Heart left ventricle (tissue), 13 donors: ENCODE measurements around the gene RHBDF1.

ENCODE experiments used
- POLR2A ChIP-seq, 2 donors: fragments of 450-650 bp; IDR thresholded peaks; one replicate each; pipeline ENCODE4 v1.6.1; 2017; ENCODE audit warnings: antibody characterized with exemption in 2 of 2, mild to moderate bottlenecking in 2 of 2, moderate library complexity in 2 of 2
- TF ChIP-seq, protein P1 (sequence below), 12 donors: fragments of 200-600 bp; sonication (generic) in 4 of 12; IDR thresholded peaks; one replicate each; pipeline versions ENCODE4 v1.5.0 to v1.8.0; 2018 to 2022; ENCODE audit warnings: antibody characterized with exemption in 12 of 12, mild to moderate bottlenecking in 5 of 12
- donor health status: ischemic (EF 13 %, LVEDD 7.1; RV severe dilation, severe dysfunction).
- donor health status: DM: no; HTN: yes; CAD: no.
- donor health status: DM: no; HTN: no; CAD: no.
- donor health status: ischemic (EF 25% LVEDD 6.9; RV normal size, moderate dysfunction).
- donor health status: ischemic (EF 25% LVEDD 5.7; RV mildly dilated, moderate dysfunction).
- donor health status: ischemic (EF 35%, LVEDD 5.7; RV mildly dilated, moderate dysfunction).
- donor health status: nonischemic (EF 11% LVEDD 7.7; RV severe dilation, severe dysfunction).
- donor health status: DM: yes; HTN: yes; CAD: no.
- donor health status: PGD.
- donor health status: ischemic (EF 29% LVEDD 5.4; RV normal size, mild dysfunction).
- donor health status: nonischemic (EF 23%, LVEDD 6.1; RV moderate dilation, normal function).

DNA sequence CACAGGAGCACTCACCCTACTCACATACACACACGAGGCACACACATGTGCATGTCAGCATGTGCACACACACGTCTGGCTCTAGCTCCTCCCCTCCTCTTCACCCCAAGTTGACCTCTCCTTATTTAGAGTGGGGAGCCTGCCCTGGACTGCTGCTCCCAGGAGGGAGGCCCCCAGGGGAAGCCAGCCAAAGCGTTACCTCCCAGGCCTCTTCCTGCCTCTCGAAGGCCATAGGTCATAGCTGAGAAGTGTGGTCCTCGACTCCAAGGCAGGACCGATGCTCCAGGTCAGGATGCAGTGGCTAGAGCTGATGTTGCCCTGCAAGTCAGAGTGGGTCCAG is 37.8 kb downstream of the RHBDF1 start:
- TF ChIP-seq, protein P1, sequence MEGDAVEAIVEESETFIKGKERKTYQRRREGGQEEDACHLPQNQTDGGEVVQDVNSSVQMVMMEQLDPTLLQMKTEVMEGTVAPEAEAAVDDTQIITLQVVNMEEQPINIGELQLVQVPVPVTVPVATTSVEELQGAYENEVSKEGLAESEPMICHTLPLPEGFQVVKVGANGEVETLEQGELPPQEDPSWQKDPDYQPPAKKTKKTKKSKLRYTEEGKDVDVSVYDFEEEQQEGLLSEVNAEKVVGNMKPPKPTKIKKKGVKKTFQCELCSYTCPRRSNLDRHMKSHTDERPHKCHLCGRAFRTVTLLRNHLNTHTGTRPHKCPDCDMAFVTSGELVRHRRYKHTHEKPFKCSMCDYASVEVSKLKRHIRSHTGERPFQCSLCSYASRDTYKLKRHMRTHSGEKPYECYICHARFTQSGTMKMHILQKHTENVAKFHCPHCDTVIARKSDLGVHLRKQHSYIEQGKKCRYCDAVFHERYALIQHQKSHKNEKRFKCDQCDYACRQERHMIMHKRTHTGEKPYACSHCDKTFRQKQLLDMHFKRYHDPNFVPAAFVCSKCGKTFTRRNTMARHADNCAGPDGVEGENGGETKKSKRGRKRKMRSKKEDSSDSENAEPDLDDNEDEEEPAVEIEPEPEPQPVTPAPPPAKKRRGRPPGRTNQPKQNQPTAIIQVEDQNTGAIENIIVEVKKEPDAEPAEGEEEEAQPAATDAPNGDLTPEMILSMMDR (IDR thresholded peaks at IDR 0.05), result no peak
- no peak for TF ChIP-seq POLR2A (IDR thresholded peaks at IDR 0.05)
